Colonic mucosa (tissue), 4 donors: ENCODE measurements around the gene ITPKB. TPM values are rescaled to one million over a fixed set of nuclear protein-coding genes. Genes with fewer than 3 reads are reported as not detected.

Experiments
- DNase-seq: peaks from one replicate; pipeline ENCODE4 v3.0.0-alpha.2; 2020
- H3K27ac ChIP-seq: fragments of 200-600 bp; one replicate; pipeline ENCODE4 v1.8.0; 2021
- H3K27me3 ChIP-seq: fragments of 200-600 bp; one replicate; pipeline ENCODE4 v1.8.0; 2021
- H3K36me3 ChIP-seq: fragments of 200-600 bp; one replicate; pipeline ENCODE4 v1.8.0; 2021
- H3K4me1 ChIP-seq: fragments of 200-600 bp; one replicate; pipeline ENCODE4 v1.8.0; 2021; ENCODE audit warnings: mild to moderate bottlenecking
- H3K4me3 ChIP-seq: fragments of 200-600 bp; one replicate; pipeline ENCODE4 v1.8.0; 2021
- H3K9ac ChIP-seq, 2 donors: one replicate each; pipeline ENCODE4 v1.7.0; 2013; ENCODE audit warnings: control low read depth in 2 of 2, low read depth in 2 of 2, low read length in 2 of 2
- H3K9me3 ChIP-seq: fragments of 200-600 bp; one replicate; pipeline ENCODE4 v1.8.0; 2021
- CTCF ChIP-seq: fragments of 200-600 bp; IDR thresholded peaks from one replicate; pipeline ENCODE4 v1.8.0; 2022; ENCODE audit warnings: antibody characterized with exemption, mild to moderate bottlenecking
- intact Hi-C: fragments of 100-400 bp; cut with DNase I; formaldehyde crosslinking; loops from one replicate; pipeline ENCODE4 v1.14.1; 2022
- total RNA-seq, 2 donors: library from RNA; stranded (reverse); fragmentation: NEBNext Ultra II Directional in 1 of 2; extraction: Animal tissue kit (Norgen Biotek cat#: 25700) in 1 of 2; gene quantifications; one replicate each; pipeline ENCODE4 v1.2.1, GENCODE V29; 2021
- donor health status: healthy.
- donor health status: DM: no; HTN: no; CAD: no.
- donor health status: DM: no; HTN: no; CAD: no.

The ITPKB gene
- total RNA-seq, 2 donors from 2014 or later = 11.6 to 16.9 TPM

GRCh38 chr1:226763905-226764264 lies 24.8 kb upstream of the ITPKB start:
- Histone ChIP-seq H3K36me3 (no peaks in the 10 kb centered on the region), H3K27me3 (no peaks in the 10 kb centered on the region), H3K27ac (no peak overlapping the region), H3K9me3 (no peaks in the 10 kb centered on the region), H3K4me1 (no peaks in the 10 kb centered on the region), H3K4me3 (no peak overlapping the region), H3K9ac (no peak overlapping the region)
- no peak for DNase-seq
- TF ChIP-seq CTCF = no peak
- intact Hi-C loops = no loop called here

- no peak for TF ChIP-seq CTCF
- intact Hi-C loops = no loop called here
- no peaks in the 10 kb centered on the region for H3K4me1 ChIP-seq
- no peak for DNase-seq
- no peaks in the 10 kb centered on the region for H3K36me3 ChIP-seq
- H3K9me3 ChIP-seq = no peaks in the 10 kb centered on the region
- H3K4me3 ChIP-seq = no peak overlapping the region
- no peak overlapping the region for H3K27ac ChIP-seq
- no peak overlapping the region for H3K9ac ChIP-seq
- H3K27me3 ChIP-seq = no peaks in the 10 kb centered on the region
Observed at GRCh38 chr1:226762988-226763904, 24.2 kb upstream of the ITPKB start.

- Histone ChIP-seq H3K4me3 (no peak overlapping the region), H3K9ac (no peak overlapping the region), H3K27me3 (no peaks in the 10 kb centered on the region), H3K36me3 (no peaks in the 10 kb centered on the region), H3K9me3 (no peaks in the 10 kb centered on the region), H3K27ac (no peak overlapping the region), H3K4me1 (no peaks in the 10 kb centered on the region)
- no peak for DNase-seq
- TF ChIP-seq CTCF = no peak
- intact Hi-C loops = no loop called here
Observed at GRCh38 chr1:226762055-226762454, 23.0 kb upstream of the ITPKB start.

- H3K4me3 ChIP-seq = no peak overlapping the region
- H3K9ac ChIP-seq = no peak overlapping the region
- H3K36me3 ChIP-seq = no peaks in the 10 kb centered on the region
- H3K27ac ChIP-seq = no peak overlapping the region
- H3K9me3 ChIP-seq = no peaks in the 10 kb centered on the region
- no peak for DNase-seq
- intact Hi-C loops = no loop called here
- no peaks in the 10 kb centered on the region for H3K27me3 ChIP-seq
- no peak for TF ChIP-seq CTCF
- H3K4me1 ChIP-seq = no peaks in the 10 kb centered on the region
Observed at GRCh38 chr1:226761322-226761721, 22.2 kb upstream of the ITPKB start.

GRCh38 chr1:226754793-226755533 lies 15.9 kb upstream of the ITPKB start:
- Histone ChIP-seq H3K4me3 (no peak overlapping the region), H3K27ac (no peak overlapping the region), H3K4me1 (no peaks in the 10 kb centered on the region), H3K9me3 (no peaks in the 10 kb centered on the region), H3K27me3 (no peaks in the 10 kb centered on the region), H3K9ac (no peak overlapping the region), H3K36me3 (no peaks in the 10 kb centered on the region)
- no peak for DNase-seq
- TF ChIP-seq CTCF = no peak
- intact Hi-C loops = no loop called here
